Measurements from ENCODE around the gene PKM. TPM values are rescaled to one million over a fixed set of nuclear protein-coding genes. Genes with fewer than 3 reads are reported as not detected.

The PKM gene
- total RNA-seq, 1 donor from 2014 or later: 879 TPM

DNA sequence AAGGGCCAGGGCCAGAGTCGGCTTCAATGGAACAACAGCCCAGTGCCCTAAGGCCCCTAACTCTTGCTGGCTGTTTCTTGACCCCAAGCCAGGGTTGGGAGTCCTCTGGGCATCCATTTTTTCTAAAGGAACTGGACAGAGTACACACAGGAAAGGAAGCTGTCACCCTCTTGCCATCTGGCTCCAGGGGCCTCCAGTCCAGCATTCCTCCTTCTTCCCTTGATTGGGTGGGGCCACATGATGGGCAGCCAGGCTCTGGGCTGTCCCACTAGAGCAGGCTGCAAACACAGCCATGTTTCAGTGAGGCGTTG, 31.8 kb downstream of the PKM start:
- no peak for DNase-seq (ENCODE audit: low read depth)
- no peak overlapping the region for H3K4me3 ChIP-seq (ENCODE audit: low read depth, low read length)
- no peaks in the 10 kb centered on the region for H3K27me3 ChIP-seq (ENCODE audit: control insufficient read depth, insufficient read depth, low read length)
- H3K36me3 ChIP-seq (ENCODE audit: control insufficient read depth, insufficient read depth, low read length): peaks cover 15% of the 10 kb centered on the region
- TF ChIP-seq, protein P1, sequence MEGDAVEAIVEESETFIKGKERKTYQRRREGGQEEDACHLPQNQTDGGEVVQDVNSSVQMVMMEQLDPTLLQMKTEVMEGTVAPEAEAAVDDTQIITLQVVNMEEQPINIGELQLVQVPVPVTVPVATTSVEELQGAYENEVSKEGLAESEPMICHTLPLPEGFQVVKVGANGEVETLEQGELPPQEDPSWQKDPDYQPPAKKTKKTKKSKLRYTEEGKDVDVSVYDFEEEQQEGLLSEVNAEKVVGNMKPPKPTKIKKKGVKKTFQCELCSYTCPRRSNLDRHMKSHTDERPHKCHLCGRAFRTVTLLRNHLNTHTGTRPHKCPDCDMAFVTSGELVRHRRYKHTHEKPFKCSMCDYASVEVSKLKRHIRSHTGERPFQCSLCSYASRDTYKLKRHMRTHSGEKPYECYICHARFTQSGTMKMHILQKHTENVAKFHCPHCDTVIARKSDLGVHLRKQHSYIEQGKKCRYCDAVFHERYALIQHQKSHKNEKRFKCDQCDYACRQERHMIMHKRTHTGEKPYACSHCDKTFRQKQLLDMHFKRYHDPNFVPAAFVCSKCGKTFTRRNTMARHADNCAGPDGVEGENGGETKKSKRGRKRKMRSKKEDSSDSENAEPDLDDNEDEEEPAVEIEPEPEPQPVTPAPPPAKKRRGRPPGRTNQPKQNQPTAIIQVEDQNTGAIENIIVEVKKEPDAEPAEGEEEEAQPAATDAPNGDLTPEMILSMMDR (IDR thresholded peaks at IDR 0.05; ENCODE audit: insufficient read depth, low read length, poor library complexity, severe bottlenecking): no peak

DNA sequence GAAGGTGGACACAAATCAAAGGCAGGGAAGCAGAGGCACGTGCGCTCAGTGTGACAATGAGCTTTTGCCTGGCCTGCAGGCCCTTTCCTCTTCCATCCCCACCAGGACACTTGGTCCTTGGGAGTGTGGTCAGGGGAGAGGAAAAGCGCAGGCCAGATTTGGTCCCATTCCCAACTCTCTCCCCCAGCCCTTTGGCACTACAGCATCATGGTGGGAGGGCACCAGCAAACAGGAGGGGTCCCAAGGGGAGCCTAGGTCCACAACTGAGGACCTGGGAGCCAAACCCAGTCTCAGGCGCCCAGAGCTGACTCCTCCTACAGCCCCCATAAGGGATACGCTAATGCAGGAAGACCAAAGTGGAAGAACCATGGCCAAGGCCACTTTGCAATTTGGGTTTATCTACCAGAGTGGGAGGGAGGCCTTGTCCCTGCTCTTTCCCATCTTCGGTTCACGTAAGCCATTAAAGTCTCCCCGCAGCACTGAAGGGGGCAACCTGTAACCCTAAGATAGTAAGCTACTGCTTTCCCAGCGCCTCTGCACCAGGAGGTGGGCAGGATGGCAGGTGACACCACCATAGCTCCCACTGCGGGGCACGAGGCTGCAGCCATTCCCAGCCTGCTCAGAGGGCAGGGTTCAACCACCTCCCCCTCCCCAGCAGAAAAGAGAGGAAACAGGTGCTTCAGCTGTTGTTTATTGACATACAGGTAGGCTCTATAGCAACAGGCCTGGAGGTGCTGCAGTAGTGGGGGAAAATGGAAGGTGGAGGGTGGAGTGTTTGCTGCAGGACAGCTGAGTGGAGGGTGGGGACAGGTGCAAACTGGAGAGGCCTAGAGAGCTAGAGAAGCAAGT, 32.4 kb downstream of the PKM start:
- Histone ChIP-seq H3K4me3 (ENCODE audit: low read depth, low read length) (no peak overlapping the region), H3K36me3 (ENCODE audit: control insufficient read depth, insufficient read depth, low read length) (peaks cover 15% of the 10 kb centered on the region), H3K27me3 (ENCODE audit: control insufficient read depth, insufficient read depth, low read length) (no peaks in the 10 kb centered on the region)
- no peak for DNase-seq (ENCODE audit: low read depth)
- TF ChIP-seq, protein P1 (IDR thresholded peaks at IDR 0.05; ENCODE audit: insufficient read depth, low read length, poor library complexity, severe bottlenecking): no peak

DNA sequence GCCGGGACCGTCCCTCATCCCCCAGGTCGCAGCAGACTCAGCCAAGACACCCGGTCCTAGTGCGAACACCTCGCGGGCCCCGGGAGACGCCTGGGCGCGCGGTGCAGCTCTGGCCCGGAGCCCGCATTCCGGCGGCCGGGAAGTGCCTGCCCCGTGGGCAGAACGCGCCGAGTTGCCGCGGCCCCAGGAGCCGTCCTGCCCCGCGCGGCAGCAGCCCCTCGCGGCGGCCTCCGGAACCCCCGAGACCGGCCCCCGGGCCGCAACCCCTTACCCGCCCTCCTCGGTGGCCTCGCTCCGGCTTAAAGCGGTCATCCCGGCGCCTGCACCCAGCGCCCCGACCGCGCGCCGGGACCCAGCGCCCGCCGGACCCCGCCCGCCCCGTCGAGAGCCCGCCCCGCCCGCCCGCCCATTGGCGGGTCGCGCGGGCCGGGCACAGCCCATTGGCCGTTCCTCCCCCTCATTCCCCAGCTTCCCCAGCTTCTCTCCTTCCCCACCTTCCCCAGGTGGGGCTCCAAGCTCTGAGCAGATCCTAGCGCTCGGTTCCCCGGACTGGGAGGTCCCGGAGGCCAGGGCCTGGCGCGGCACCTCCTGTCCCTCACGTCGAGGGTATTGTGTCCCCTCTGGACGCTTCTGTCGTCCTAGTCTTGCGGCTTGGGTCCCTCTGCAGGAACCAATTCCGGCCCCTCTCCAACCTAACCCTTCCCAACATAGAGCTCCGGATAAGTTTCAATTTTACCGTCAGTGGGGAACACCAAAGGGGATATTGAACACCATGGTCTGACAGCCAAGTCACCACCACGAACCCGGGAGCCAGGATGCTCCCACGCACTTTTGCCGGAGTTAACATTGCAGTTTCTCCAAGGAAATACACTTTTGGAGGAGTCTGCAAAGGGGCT, 33.3 kb downstream of the PKM start, which contains the start of gene GRAMD2A:
GRAMD2A (minus strand) TSS at position 328 of the 896 bp plus-strand sequence.
- peaks cover 13% of the 10 kb centered on the region for H3K36me3 ChIP-seq (ENCODE audit: control insufficient read depth, insufficient read depth, low read length)
- H3K4me3 ChIP-seq (ENCODE audit: low read depth, low read length): peak within 1 kb of the TSS; percentile 25
- TF ChIP-seq, protein P1 (IDR thresholded peaks at IDR 0.05; ENCODE audit: insufficient read depth, low read length, poor library complexity, severe bottlenecking): no peak
- DNase-seq (ENCODE audit: low read depth): no peak
- no peaks in the 10 kb centered on the region for H3K27me3 ChIP-seq (ENCODE audit: control insufficient read depth, insufficient read depth, low read length)

DNA sequence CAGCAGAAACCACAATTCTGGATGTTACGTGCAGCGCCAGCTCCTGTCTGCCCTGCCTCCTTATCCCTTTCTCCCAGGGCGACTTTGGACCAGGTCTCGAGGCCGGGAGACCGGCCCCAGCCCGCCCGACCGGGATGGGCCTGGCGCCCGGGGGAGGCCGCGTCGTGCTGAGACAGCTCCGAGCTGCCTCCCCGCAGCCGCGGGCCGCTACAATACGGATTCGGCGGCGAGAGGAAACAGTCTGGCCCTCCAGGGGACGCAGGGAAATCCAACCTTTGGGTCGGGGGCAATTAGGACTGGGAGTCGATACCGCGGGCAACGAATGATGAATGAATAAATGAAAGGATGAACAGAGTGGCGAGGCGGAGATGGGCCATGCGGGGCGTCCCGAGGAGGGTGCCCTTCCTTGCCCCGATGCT, 33.9 kb downstream of the PKM start:
- Histone ChIP-seq H3K27me3 (ENCODE audit: control insufficient read depth, insufficient read depth, low read length) (no peaks in the 10 kb centered on the region), H3K36me3 (ENCODE audit: control insufficient read depth, insufficient read depth, low read length) (peaks cover 11% of the 10 kb centered on the region), H3K4me3 (ENCODE audit: low read depth, low read length) (peak overlapping the region; percentile 25)
- TF ChIP-seq, protein P1 (IDR thresholded peaks at IDR 0.05; ENCODE audit: insufficient read depth, low read length, poor library complexity, severe bottlenecking): no peak
- no peak for DNase-seq (ENCODE audit: low read depth)

DNA sequence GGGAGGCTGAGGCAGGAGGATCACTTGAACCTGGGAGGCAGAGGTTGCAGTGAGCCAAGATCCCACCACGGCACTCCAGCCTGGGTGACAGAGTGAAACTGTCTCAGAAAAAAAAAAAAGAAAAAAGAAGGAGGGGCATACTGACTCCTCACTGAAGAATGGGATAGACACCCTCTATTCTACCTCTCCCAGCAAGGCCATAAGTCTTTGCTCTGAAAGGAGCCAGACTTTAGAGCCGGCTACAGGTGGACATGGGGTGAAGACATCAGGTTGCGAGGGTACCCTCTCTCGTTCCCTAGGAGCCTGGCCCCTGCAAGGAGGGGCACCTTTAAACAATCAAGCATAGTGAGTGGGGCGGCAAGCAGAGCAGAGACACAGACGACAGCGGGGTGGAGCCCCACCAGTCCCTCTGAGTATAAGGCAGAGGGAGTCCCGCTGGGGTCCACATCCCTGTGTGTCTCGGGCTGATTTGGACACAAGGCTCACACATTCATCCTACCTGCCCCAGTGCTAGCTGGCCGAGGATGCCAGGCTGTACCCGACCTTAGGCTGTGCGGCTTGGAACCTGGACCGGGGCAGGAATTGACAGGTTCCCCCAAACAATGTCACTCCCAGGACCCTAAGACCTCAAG, 34.5 kb downstream of the PKM start:
- TF ChIP-seq, protein P1 (IDR thresholded peaks at IDR 0.05; ENCODE audit: insufficient read depth, low read length, poor library complexity, severe bottlenecking): no peak
- no peak for DNase-seq (ENCODE audit: low read depth)
- peaks cover 11% of the 10 kb centered on the region for H3K36me3 ChIP-seq (ENCODE audit: control insufficient read depth, insufficient read depth, low read length)
- H3K27me3 ChIP-seq (ENCODE audit: control insufficient read depth, insufficient read depth, low read length): no peaks in the 10 kb centered on the region
- H3K4me3 ChIP-seq (ENCODE audit: low read depth, low read length): no peak overlapping the region
